Chondrocyte (in vitro differentiated cells): ENCODE results near the gene FFAR2. TPM values are rescaled to one million over a fixed set of nuclear protein-coding genes. Genes with fewer than 3 reads are reported as not detected.
"Not testable (repeated sequence)": the region's sequence is repeated elsewhere in the genome, so short reads cannot be mapped to it uniquely, and the experiment has no call there.

Experiments
- DNase-seq: peaks from one replicate; pipeline ENCODE4 v3.0.0; 2021; ENCODE audit warnings: mixed read lengths, low spot score
- H3K27ac Mint-ChIP-seq: one replicate; pipeline ENCODE4 v1.8.0; 2021; ENCODE audit warnings: mild to moderate bottlenecking, moderate library complexity, mixed read lengths; ENCODE audit not compliant: unreplicated experiment
- H3K27me3 Mint-ChIP-seq: 2 replicates; pipeline ENCODE4 v1.8.0; 2021; ENCODE audit warnings: low read depth, mixed read lengths
- H3K36me3 Mint-ChIP-seq: 2 replicates; pipeline ENCODE4 v1.8.0; 2021; ENCODE audit warnings: low read depth, mixed read lengths
- H3K4me1 Mint-ChIP-seq: 2 replicates; pipeline ENCODE4 v1.8.0; 2021; ENCODE audit warnings: low read depth, mild to moderate bottlenecking, mixed read lengths
- H3K4me3 Mint-ChIP-seq: one replicate; pipeline ENCODE4 v1.8.0; 2021; ENCODE audit warnings: mild to moderate bottlenecking, moderate library complexity, mixed read lengths; ENCODE audit not compliant: unreplicated experiment
- H3K9me3 Mint-ChIP-seq: 2 replicates; pipeline ENCODE4 v1.8.0; 2021; ENCODE audit warnings: low read depth, mixed read lengths
- long read RNA-seq: library from polyadenylated mRNA; stranded (forward); transcript quantifications from one replicate; pipeline ENCODE4 v2.0.0, GENCODE V29; 2021
- total RNA-seq: library from RNA; stranded (reverse); gene quantifications from 3 replicates; pipeline ENCODE4 v1.2.1, GENCODE V29; 2021
- TF ChIP-seq, protein P1 (sequence below): fragments of 200-600 bp; sonication (generic); IDR thresholded peaks from 2 replicates; pipeline ENCODE4 v1.5.0; 2021; ENCODE audit warnings: antibody characterized with exemption, mild to moderate bottlenecking, moderate library complexity

FFAR2 gene
- not detected in 3 replicates for total RNA-seq
- long read RNA-seq: 0 reads

DNA sequence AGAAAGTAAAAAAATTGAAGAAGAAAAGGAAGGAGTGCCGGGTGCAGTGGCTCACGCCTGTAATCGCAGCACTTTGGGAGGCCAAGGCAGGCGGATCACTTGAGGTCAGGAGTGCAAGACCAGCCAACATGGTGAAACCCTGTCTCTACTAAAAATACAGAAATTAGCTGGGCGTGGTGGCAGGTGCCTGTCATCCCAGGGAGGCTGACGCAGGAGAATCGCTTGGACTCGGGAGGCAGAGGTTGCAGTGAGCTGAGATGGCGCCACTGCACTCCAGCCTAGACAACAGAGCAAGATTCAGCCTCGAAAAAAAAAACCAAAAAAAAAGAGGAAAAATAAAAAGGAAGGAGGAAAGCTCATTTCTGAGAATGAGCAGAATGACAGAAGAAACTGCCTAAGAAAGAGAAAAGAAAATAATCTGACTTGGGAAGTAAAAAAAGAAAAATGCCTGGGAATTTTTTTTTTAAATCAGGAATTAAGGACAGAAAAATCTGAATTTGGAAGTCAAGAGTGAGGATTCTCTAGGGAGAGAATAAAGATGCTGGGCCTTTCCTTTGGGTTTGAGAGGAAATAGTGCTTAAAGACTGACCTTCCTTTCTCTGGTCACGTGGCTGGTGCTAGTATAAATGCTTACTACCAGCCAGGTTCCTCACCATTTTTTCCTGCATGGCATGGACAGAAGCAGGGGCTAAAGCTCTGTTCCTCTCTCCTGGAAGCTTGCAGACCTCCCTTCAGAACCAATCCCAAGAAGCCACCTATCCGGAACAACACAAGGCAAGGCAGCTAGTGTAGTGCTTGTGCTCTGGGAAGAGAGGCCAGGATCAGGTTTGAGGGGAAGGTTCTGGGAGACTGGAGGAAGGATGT lies at the start of gene FFAR2:
FFAR2 (plus strand) TSS at position 652 of the 864 bp plus-strand sequence. CDS start 1,458 bp downstream, outside the sequence.
- Mint-ChIP-seq H3K27me3 (peaks cover 51% of the 10 kb centered on the region), H3K9me3 (no peaks in the 10 kb centered on the region), H3K27ac (no peak within 1 kb of the TSS), H3K4me3 (no peak within 1 kb of the TSS), H3K4me1 (no peaks in the 10 kb centered on the region), H3K36me3 (no peaks in the 10 kb centered on the region)
- TF ChIP-seq, protein P1, sequence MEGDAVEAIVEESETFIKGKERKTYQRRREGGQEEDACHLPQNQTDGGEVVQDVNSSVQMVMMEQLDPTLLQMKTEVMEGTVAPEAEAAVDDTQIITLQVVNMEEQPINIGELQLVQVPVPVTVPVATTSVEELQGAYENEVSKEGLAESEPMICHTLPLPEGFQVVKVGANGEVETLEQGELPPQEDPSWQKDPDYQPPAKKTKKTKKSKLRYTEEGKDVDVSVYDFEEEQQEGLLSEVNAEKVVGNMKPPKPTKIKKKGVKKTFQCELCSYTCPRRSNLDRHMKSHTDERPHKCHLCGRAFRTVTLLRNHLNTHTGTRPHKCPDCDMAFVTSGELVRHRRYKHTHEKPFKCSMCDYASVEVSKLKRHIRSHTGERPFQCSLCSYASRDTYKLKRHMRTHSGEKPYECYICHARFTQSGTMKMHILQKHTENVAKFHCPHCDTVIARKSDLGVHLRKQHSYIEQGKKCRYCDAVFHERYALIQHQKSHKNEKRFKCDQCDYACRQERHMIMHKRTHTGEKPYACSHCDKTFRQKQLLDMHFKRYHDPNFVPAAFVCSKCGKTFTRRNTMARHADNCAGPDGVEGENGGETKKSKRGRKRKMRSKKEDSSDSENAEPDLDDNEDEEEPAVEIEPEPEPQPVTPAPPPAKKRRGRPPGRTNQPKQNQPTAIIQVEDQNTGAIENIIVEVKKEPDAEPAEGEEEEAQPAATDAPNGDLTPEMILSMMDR: no peak
- no peak for DNase-seq

DNA sequence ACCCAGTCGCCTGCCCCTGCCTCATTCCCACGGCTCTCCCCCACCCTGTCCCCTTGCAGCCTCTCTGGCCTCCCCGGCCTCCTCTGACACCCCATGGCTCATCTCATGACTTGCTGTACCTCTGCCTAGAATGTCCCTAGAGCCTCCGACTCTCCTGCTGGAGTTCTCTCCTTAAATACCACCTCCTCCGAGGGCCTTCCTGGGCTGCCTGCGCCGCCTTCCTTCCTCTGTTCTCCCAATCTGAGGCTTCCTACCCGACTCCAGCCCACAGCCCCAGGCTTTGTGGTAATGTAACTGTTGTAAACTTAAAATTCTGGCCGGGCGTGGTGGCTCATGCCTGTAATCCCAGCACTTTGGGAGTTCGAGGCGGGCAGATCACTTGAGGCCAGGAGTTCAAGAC lies 49.5 kb upstream of the FFAR2 start:
- TF ChIP-seq, protein P1: no peak
- peaks cover 6% of the 10 kb centered on the region for H3K27me3 Mint-ChIP-seq
- no peaks in the 10 kb centered on the region for H3K4me1 Mint-ChIP-seq
- no peaks in the 10 kb centered on the region for H3K36me3 Mint-ChIP-seq
- no peak overlapping the region for H3K4me3 Mint-ChIP-seq
- H3K27ac Mint-ChIP-seq: no peak overlapping the region
- DNase-seq: no peak
- H3K9me3 Mint-ChIP-seq: no peaks in the 10 kb centered on the region

DNA sequence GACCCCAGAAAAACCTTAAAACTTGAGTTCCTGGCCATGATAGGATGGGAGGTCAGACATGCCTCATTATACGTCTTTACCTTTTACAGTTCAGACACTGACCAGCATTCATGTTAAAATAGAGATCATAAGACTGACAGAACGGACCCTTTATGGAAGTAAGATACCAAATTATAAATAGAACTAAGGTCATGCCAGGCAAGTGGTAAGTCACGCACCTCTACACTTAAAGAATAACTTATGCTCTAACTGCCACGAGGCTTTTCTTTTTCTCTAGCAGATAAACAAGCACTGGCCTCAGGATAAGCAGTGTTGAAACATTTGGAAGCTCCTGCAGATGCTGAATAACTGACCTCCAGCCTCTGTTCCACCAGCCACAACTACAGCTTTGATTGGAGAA lies 48.8 kb upstream of the FFAR2 start:
- Mint-ChIP-seq H3K9me3 (no peaks in the 10 kb centered on the region), H3K4me3 (no peak overlapping the region), H3K4me1 (no peaks in the 10 kb centered on the region), H3K27ac (no peak overlapping the region), H3K27me3 (peaks cover 4% of the 10 kb centered on the region), H3K36me3 (no peaks in the 10 kb centered on the region)
- DNase-seq: no peak
- TF ChIP-seq, protein P1: no peak

DNA sequence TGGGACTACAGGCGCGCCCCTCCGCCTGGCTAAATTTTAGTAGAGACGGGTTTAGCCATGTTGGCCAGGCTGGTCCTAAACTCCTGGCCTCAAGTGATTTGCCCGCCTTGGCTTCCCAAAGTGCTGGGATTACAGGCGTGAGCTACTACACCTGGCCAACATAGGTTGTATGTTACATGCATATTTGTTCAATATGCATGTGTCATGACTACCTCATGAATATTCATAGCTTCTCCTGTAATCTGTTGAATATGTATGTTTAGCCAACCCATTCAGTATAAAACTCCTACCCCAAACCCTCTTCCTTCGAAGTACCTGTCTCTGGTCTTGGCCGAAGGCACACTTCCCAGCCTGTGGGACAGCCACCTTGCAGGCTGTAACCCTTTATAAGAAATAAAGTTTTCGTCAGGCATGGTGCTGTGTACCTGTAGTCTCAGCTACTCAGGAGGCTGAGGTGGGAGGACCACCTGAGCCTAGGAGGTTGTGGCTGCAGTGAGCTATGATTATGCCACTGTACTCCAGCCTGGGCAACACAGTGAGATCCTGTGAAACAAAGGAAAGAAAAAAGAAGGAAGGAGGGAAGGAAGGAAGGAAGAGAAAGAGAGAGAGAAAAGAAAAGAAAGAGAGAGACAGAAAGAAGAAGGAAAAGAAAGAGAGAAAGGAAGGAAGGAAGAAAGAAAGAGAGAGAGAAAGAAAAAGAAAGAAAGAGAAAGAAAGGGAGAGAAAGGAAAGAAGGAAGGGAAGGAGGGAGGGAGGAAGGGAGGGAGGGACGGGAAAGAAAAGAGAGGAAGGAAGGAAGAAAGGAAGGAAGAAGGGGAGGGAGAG lies 47.9 kb upstream of the FFAR2 start:
- H3K27ac Mint-ChIP-seq: no peak overlapping the region
- no peak for DNase-seq
- H3K36me3 Mint-ChIP-seq: no peaks in the 10 kb centered on the region
- H3K4me1 Mint-ChIP-seq: no peaks in the 10 kb centered on the region
- peaks cover 4% of the 10 kb centered on the region for H3K27me3 Mint-ChIP-seq
- no peak overlapping the region for H3K4me3 Mint-ChIP-seq
- H3K9me3 Mint-ChIP-seq: no peaks in the 10 kb centered on the region
- TF ChIP-seq, protein P1: no peak

DNA sequence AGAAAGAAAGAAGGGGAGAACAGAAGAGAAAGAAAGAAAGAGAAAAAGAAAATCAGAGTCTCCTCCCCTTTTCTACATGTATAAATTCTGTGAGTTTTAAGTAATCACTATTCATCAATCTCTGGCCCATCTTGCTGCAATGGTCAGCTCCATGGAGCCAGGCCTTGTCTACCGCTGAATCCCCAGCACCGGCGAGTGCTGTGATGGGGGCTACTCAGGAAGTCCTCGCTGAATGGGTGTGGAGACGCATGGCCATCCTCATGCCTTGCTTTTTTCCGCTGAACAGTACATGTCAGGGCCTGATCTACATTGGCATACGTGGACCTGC lies 47.3 kb upstream of the FFAR2 start:
- Mint-ChIP-seq H3K27ac (no peak overlapping the region), H3K36me3 (no peaks in the 10 kb centered on the region), H3K4me1 (no peaks in the 10 kb centered on the region), H3K9me3 (peaks cover under 1% of the 10 kb centered on the region), H3K4me3 (no peak overlapping the region), H3K27me3 (peaks cover 4% of the 10 kb centered on the region)
- no peak for DNase-seq
- TF ChIP-seq, protein P1: no peak

DNA sequence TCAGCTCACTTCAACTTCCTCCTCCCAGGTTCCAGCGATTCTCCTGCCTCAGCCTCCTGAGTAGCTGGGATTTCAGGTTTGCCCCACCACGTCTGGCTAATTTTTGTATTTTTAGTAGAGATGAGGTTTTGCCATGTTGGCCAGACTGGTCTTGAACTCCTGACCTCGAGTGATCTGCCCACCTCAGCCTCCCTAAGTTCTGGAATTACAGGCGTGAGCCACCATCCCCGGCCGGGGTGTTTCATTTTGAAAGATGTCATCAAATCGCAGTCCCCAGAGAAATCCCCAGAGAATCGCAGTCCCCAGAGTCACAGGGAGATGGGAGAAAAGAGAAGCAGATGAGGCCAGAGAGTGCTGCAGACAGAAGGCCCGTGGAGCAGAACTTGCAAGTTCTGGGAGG lies 46.6 kb upstream of the FFAR2 start:
- H3K4me3 Mint-ChIP-seq, DNase-seq, H3K9me3 Mint-ChIP-seq, H3K4me1 Mint-ChIP-seq, H3K27ac Mint-ChIP-seq, H3K27me3 Mint-ChIP-seq, H3K36me3 Mint-ChIP-seq: not testable (repeated sequence)
